Measurements from ENCODE around the gene ERICH3.

- no peak for TF ChIP-seq CTCF (IDR thresholded peaks at IDR 0.05)
- no peak for TF ChIP-seq POLR2A (IDR thresholded peaks at IDR 0.05)
- TF ChIP-seq EP300 (IDR thresholded peaks at IDR 0.05) = no peak
- no peak for TF ChIP-seq POLR2AphosphoS5 (IDR thresholded peaks at IDR 0.05)
These were observed 42.2 kb upstream of the ERICH3 start for GRCh38 chr1:74715806-74716205.
